Cortex of kidney (tissue), 1 donor: ENCODE data around the gene ZNF576.
A peak's percentile ranks its signal among the peaks of the same experiment; 100 is the strongest.
"Not testable (repeated sequence)": the region's sequence is repeated elsewhere in the genome, so short reads cannot be mapped to it uniquely, and the experiment has no call there.

ENCODE experiments used
- DNase-seq: peaks from one replicate; lab custom pipeline; 2025; lab: John Stamatoyannopoulos, UW

The ZNF576 gene

GRCh38 chr19:43595999-43596841, at the start of gene ZNF576, which contains the start of gene IRGQ:
ZNF576 (plus strand) TSS chr19:43596595; CDS start chr19:43597109, 514 bp downstream.
IRGQ (minus strand) TSS chr19:43596134; CDS start chr19:43595338, 796 bp downstream.
- peak; percentile 76 for DNase-seq

DNA sequence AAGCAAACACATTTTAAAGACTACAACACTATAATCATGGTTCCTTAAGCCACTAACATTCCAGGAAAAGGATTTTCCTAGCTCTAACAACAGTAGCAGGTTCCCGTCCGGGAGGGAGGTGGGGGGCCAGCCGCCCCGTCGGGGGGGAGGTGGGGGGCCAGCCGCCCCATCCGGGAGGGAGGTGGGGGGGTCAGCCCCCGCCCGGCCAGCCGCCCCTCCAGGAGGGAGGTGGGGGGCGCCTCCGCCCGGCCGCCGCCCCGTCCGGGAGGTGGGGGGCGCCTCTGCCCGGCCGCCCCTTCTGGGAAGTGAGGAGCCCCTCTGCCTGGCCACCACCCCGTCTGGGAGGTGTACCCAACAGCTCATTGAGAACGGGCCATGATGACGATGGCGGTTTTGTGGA, 48.5 kb upstream of the ZNF576 start:
- not testable (repeated sequence) for DNase-seq

GRCh38 chr19:43548706-43549105, 47.7 kb upstream of the ZNF576 start:
- DNase-seq = no peak

GRCh38 chr19:43551399-43552197, 44.8 kb upstream of the ZNF576 start:
- no peak for DNase-seq

GRCh38 chr19:43552198-43552450, 44.3 kb upstream of the ZNF576 start:
- DNase-seq = no peak

DNA sequence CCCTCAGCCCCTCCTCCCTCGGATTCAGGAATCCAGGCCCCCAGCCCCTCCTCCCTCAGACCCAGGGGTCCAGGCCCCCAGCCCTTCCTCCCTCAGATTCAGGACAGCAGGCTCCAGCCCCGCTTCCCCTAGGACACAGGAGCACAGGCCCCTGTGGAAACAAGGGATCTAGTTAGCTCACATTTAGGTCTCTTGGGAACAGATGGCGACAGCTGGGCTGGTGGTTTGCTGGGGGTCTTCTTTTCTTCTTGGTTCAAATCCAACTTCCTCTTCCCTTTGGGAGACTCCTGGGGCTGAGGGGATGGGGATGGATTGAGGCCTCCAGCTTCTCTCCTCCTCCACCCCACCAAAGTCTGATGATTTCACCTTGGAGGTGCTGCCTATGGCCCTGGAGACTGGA, 43.8 kb upstream of the ZNF576 start:
- DNase-seq = no peak

- no peak for DNase-seq
These were observed 42.7 kb upstream of the ZNF576 start for GRCh38 chr19:43553656-43554055.

- no peak for DNase-seq
These were observed 42.0 kb upstream of the ZNF576 start for GRCh38 chr19:43554317-43554895.

DNA sequence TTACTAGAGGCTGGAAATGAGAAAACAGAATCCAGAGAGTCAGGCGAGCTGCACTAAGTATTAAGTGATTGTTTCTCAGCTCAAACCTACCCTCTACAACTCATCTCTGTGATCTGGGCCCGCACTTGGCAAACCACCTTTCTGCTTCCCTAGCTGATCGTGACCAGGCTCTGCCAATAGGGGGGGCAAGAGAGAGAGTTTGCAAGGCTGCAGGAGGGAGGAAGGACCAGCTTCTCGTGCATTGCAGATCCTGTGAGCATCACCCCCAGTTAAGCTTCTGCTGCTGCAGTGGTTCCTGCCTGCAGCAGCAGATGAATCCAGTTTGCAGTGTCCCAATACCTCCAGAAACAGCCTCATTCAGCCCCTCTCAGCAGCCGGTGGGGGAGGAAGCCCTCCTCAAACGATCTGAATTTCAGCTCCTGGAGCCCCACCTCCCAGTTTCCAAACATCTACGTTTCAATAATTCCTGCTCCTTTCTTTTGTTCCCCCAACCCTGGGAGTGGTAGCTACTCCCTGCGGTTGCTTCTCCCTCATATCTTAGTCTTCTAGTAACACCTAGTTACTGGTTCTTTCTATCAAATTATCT, 41.1 kb upstream of the ZNF576 start:
- DNase-seq = no peak

GRCh38 chr19:43560687-43561086, 35.7 kb upstream of the ZNF576 start:
- DNase-seq = no peak

GRCh38 chr19:43561139-43561970, 35.0 kb upstream of the ZNF576 start:
- DNase-seq = no peak

DNA sequence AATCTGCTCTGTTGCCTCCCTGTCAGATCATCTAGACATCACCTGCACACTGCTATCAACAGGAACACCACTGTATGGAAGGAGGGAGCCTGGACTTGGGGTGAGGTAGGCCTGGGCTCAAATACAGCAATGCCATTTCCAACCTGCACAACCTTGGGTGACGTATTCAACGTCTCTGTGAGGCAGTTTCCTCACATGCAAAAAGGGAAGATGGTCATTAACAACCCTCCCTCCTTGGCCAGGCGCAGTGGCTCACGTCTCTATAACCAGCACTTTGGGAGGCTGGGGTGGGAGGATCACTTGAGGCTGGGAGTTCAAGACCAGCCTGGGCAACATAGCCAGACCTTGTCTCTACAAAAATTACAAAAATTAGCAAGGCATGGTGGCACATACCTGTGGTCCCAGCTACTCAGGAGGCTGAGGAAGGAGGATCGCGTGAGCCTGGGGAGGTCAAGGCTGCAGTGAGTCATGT, 34.1 kb upstream of the ZNF576 start:
- DNase-seq = no peak

GRCh38 chr19:43562698-43563241, 33.6 kb upstream of the ZNF576 start:
- DNase-seq = no peak

- DNase-seq = no peak
These were observed 32.5 kb upstream of the ZNF576 start for GRCh38 chr19:43563816-43564457.

DNA sequence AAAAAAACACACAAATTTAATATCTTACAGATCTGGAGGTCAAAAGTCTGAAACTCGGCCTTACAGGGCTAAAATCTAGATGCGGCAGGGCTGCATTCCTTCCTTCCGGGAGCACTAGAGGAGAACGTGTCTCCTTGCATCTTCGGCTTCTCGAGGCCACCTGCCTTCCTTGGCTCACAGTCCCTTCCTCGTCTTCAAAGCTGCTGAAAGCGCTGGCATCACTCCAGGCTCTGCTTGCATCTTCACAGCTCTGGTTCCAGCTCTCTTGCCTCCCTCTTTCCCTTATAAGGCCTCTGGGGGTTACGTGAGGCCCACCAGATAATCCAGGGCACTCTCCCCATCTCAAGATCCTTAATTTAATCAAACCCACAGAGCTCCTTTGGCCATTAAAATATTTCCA, 31.6 kb upstream of the ZNF576 start:
- DNase-seq = no peak

GRCh38 chr19:43569657-43570056, 26.7 kb upstream of the ZNF576 start:
- DNase-seq = no peak

DNA sequence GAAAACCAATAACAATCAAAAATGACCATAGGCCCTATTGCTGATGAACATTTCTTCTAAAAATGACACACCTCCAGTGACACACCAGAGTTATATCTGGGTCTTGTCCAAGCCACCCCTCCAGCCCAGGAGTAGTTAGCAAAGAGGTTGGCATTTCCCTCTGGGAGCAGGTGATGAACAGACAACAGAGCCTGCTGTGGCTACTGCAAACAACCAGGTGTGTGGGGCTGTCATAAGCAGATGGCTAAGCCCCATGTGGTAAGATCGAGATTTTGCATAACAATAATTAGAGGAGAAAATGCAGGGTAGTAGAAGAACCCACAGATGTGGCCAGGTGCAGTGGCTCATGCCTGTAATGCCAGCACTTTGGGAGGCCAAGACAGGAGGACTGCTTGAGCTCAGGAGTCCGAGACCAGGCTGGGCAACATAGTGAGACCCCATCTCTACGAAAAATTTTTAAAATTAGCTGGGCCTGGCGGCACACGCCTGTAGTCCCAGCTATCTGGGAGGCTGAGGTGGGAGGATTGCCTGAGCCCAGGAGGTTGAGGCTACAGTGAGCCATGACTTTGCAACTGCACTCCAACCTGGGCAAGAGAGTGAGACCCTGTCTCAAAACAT, 26.1 kb upstream of the ZNF576 start:
- no peak for DNase-seq

DNA sequence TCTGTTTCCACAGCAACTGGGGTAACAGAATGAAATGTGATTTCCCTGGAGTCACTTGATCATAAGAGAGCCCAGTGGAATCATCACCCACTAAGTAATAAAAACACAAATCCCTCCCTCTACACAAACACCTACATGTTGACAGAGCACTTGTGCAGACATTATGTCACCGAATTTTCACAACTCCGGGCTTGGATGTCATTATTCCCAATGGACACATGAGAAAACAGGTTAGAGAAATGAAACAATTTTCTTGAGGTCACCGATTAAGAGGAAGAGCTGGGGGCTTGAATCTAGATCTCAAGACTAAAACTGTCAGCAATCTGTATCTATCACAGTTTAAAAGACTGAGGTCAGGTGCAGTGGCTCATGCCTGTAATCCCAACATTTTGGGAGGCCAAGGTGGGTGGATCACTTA, 24.2 kb upstream of the ZNF576 start:
- DNase-seq = no peak

GRCh38 chr19:43574424-43575155, 21.8 kb upstream of the ZNF576 start:
- DNase-seq = no peak
